ENCODE data around the gene FUNDC2.

FUNDC2 gene

DNA sequence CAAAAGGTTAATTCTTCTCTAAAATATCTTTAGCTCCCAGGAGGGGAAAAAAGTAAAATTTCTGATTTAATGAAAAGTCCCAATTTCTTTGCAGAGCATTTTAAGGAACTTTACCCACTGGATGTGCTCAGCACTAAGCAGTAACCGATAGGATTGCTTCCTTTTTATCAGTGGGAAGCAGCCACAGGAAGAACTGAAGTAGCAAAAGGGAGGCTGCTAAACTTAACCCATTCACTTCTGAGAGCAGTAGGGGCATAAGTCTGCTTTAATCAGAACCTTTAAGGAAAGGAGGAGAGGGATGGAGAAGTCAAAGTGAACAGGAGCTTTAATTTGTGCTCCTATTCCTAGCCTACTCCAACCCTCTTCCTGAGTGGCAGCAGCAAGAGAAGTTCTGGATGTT, 4.1 kb upstream of the FUNDC2 start, which contains the start of gene F8:
F8 (minus strand) TSS at position 139 of the 400 bp plus-strand sequence. CDS start 171 bp downstream, outside the sequence.
- no peak within 1 kb of the TSS for H3K27ac ChIP-seq
- H3K4me3 ChIP-seq = no peak within 1 kb of the TSS

DNA sequence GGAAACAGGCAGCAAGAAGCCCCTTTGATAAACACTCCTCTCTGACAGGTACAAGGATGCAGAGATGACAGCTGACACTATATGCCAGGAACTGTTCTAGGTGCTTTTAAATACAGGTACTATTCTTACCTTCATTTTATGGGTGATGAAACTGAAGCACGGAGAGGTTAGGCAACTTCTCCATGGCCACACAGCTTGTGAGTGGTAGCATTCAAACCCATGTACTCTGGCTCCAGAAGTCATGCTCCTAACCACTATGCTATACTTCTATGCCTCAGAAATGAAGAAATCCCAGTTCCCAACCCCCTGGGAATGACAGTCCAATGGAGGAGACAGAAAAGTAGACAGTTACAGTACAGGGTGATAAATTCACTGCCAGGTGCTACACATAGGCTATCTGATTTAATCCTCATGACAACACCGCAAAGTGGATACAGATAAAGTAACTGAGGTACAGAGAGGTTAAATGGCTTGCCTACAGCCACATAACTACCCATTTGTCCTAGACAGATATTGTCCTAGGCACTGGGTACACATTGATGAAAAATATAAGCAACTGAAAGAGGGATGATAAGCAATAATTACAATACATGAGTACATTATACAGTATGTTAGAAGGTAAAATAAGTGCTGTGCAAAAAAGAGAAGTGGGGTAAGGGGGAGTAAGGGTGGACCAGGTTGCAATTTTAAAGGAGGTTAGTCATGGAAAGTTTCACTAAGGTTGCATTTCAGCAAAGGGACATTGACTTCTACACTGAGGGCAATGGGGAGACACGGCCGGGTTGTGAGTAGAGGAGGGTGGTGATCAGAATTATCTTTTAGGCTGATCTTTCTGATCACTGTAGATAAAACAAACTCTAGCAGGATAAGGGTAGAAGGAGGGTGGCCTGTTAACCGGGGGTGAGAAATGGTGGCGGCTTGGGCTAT, 2.5 kb upstream of the FUNDC2 start:
- Histone ChIP-seq H3K27ac (no peak overlapping the region), H3K4me3 (no peak overlapping the region)

DNA sequence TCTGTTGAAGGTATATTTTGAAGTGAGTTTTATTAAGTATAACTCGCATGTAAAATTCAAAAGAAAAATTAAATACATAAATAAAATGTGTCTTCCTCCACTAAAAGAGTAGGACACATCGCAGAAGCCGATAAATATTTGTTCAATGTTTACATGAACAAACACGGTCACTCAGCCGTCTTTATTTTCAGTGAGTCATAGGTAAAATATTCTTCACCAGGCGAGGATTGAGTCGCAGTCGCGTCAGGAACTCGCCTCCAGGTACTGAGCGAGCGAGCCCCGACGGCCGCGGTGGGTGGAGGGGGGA, 271 bp upstream of the FUNDC2 start:
- H3K4me3 ChIP-seq = peak overlapping the region; percentile 47 to 72 (median 60)
- peak overlapping the region; percentile 30 to 97 (median 94) for H3K27ac ChIP-seq

GRCh38 chrX:155027509-155028066, 944 bp downstream of the FUNDC2 start:
- Histone ChIP-seq H3K27ac (peak overlapping the region; percentile 76 to 97 (median 94)), H3K4me3 (peak overlapping the region; percentile 47 to 72 (median 60))

DNA sequence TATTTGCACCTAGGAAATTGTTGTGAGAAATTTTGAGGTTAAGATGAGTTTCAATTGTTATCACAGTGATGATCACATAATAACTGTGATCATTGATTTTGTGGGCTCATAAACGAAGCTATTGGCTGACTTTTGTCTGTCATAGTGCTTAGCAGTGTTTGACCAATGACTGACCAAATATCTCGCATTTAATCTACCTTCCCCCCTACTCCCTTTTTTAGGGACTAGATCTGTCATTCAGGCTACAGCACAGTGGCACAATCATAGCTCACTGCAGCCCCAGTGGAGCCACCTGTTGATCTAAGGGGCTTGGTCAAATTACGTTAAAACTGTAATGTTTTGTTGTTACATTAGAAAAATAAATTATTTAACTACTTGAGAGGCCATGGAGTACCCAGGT, 1.5 kb downstream of the FUNDC2 start:
- Histone ChIP-seq H3K4me3 (peak overlapping the region in 4 of 7 experiments; percentile 57 to 67 (median 59)), H3K27ac (peak overlapping the region in 9 of 21 experiments; percentile 93 to 97 (median 96))

- no peak overlapping the region for H3K4me3 ChIP-seq
- H3K27ac ChIP-seq = peak overlapping the region in 1 of 21 experiments; percentile 97
Measured at GRCh38 chrX:155028877-155029291, 2.2 kb downstream of the FUNDC2 start.

DNA sequence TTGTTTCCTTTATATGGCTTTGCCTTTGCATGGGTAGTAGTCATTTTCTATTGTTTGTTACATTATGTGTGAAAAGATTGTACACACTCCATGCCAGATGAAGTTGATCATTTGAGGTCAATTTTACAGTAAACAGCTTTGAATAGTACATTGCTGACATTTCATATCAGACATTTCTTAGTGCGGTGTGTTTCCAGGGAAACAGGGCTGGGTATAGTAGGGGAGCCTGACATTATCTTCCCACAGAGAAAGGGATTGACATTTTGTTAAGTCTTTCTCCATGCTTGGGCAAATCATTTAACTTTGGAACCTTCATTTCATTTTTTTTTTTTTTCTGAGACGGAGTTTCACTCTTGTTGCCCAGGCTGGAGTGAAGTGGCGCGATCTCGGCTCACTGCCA, 5.0 kb downstream of the FUNDC2 start:
- H3K4me3 ChIP-seq = no peak overlapping the region

GRCh38 chrX:155035688-155036087, 9.0 kb downstream of the FUNDC2 start:
- H3K27ac ChIP-seq = no peak overlapping the region
- H3K4me3 ChIP-seq = no peak overlapping the region

More for the DNA sequence above, 5.0 kb downstream of the FUNDC2 start:
- no peak overlapping the region for H3K27ac ChIP-seq

DNA sequence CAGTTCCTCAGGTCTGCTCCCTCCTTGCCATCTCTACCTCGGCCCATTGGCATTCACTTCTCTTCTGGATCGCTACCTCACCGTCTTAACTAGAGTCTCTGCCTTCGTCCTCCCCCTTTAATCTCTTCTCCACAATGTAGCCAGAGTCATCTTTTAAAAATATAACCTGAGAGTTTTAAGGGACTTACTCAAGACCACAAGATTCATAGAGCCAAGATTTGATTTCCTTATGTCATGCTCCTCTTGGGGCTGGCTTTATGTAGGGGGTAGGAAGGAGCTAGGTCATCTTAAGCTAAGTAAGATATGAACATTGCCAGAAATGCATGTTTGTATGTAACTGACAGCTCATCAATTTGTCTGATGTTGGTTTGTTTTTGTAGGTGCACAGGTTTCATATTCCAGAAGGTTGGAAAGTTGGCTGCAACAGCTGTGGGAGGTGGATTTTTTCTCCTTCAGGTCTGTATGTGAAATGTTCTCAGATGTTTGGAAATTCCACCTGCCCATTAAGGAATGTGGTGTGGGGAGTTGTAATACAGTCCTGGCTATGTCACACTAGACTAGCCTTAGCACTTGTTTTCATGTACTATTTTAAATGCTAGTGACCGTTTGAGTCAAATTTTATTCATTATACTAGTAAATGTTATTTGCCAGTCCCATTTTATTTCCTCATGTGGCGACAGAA, 19.6 kb downstream of the FUNDC2 start:
- Histone ChIP-seq H3K27ac (no peak overlapping the region), H3K4me3 (no peak overlapping the region)

DNA sequence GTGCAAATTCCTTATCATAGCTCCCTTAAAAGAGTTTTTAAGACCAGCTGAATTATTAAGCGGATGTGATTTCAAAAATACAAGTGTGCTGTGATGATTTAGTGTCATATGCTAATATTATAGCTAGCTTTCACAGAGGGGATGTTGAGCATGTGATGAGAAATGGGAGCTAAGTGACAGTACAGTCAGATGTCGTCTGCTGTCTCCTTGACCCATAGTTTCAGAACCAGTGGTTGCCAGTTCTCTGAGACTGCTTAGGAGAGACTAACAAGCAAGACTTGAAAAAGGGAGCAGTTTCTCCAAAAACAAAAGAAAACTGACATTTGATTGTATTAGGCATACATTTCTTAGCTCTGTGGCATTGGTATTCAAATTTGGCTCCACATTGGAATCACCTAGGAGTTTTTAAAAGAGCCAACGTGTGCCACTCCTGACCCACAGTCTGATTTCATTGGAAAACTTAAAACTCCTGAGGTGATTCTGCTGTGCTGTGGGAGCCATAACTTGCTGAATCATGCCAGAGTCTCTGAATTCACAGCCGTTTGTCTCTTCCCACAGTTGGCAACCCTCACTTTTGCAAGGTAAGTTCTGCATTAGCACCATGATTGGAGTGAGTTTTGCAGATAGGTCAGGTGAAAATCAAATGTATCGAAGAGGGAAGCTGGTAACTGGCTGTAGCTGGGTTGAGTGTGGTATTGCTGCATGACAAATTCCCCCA, 20.3 kb downstream of the FUNDC2 start:
- Histone ChIP-seq H3K4me3 (no peak overlapping the region), H3K27ac (no peak overlapping the region)

- H3K4me3 ChIP-seq = no peak overlapping the region
- no peak overlapping the region for H3K27ac ChIP-seq
Measured at GRCh38 chrX:155048977-155049619, 22.5 kb downstream of the FUNDC2 start.

- no peak overlapping the region for H3K4me3 ChIP-seq
- H3K27ac ChIP-seq = no peak overlapping the region
Measured at GRCh38 chrX:155052738-155053498, 26.3 kb downstream of the FUNDC2 start.

DNA sequence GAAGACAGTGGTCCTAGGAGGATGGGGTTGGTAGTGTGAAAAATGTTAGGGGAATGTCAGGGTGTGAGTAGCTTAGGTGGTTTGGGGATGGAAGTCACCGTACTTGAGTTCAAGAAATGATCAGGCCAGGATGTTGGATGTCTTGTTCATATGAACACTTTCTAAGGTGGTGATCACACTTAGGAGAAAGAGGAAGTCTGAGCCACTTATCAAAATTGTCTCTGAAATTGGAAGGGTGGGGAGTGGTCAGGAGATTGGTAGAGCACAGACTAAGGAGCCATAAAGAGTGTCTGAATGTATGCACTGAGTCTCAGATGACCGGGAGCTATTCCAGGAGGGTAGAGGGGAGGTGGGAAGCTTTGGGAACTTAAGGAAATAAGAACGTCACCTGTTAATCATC, 27.0 kb downstream of the FUNDC2 start:
- Histone ChIP-seq H3K4me3 (no peak overlapping the region), H3K27ac (no peak overlapping the region)

DNA sequence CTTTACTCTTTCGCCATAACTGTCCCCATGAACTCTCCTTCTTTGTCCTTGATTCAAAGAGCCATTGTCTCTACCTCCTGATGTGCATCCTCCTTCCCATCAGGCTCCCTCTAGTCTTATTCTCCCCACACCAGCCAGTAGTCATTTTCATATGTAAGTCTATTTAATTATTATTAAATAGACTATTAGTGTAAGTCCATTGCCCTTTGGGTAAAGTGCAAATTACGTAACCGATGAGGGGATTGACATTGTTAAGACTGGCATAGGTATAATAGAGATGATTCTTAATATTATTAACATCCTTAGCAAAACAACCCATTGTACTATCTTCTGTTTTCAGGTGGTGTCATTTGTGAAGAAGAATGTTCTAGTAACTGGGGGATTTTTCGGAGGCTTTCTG, 27.6 kb downstream of the FUNDC2 start:
- no peak overlapping the region for H3K27ac ChIP-seq

DNA sequence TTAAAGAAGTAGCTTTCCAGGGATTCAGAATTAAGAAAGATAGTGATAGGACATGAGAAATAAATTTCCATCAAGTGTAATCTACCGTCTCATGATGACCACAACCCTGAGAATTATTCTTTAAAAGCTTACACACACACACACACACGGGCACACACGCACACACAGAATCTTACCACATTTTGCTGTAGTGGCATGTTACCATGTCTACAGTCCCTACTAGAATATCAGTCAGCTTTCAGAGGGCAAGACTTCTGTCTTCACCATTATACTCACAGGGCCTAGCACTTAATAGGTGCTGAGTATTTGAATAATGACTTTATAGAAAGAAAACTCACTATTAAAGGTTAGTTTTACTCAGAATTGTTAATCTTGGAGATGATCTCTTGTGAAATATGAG, 28.9 kb downstream of the FUNDC2 start:
- H3K27ac ChIP-seq = no peak overlapping the region
- no peak overlapping the region for H3K4me3 ChIP-seq

More for the DNA sequence above, 27.6 kb downstream of the FUNDC2 start:
- H3K4me3 ChIP-seq = no peak overlapping the region

GRCh38 chrX:155056471-155056870, 29.8 kb downstream of the FUNDC2 start:
- Histone ChIP-seq H3K4me3 (no peak overlapping the region), H3K27ac (no peak overlapping the region)

GRCh38 chrX:155056877-155057792, 30.5 kb downstream of the FUNDC2 start:
- Histone ChIP-seq H3K4me3 (no peak overlapping the region), H3K27ac (peak overlapping the region in 1 of 21 experiments; percentile 37)

- Histone ChIP-seq H3K4me3 (no peak overlapping the region), H3K27ac (no peak overlapping the region)
Measured at GRCh38 chrX:155061760-155062159, 35.1 kb downstream of the FUNDC2 start.
